T-cell (primary cell): ENCODE measurements around the gene DLEC1. TPM values are rescaled to one million over a fixed set of nuclear protein-coding genes. Genes with fewer than 3 reads are reported as not detected.
"Not testable (repeated sequence)": the region's sequence is repeated elsewhere in the genome, so short reads cannot be mapped to it uniquely, and the experiment has no call there.

Source experiments
- ATAC-seq, 4 experiments: fragments of 200-7000 bp in 3 of 4; fragments of 150-1000 bp in 1 of 4; cut with Tn5 transposase; replicated peaks in 1 of 4; 1 replicate in 3 of 4; 2 replicates in 1 of 4; pipeline ENCODE4 v1.10.0; 2021; ENCODE audit warnings: moderate library complexity in 3 of 4, mild to moderate bottlenecking in 2 of 4, moderate number of reproducible peaks in 1 of 4
- CTCF ChIA-PET, 2 donors: fragments of 300-600 bp; sonication (Branson Sonifier 250); formaldehyde crosslinking; loops; one replicate each; lab custom pipeline; 2022; ENCODE audit warnings: antibody characterized with exemption in 2 of 2; lab: Charles Lee
- POLR2A ChIA-PET, 2 donors: fragments of 300-600 bp; sonication (Branson Sonifier 250); formaldehyde crosslinking; loops; one replicate each; lab custom pipeline; 2022; ENCODE audit warnings: antibody characterized with exemption in 2 of 2; lab: Charles Lee
- DNase-seq, 35 experiments: peaks; one replicate each; pipeline versions ENCODE4 v3.0.0 to v3.0.0-alpha.2; 2013 to 2023
- H3K27ac ChIP-seq: one replicate; pipeline ENCODE4 v1.5.1; 2013; ENCODE audit warnings: low read length
- H3K27me3 ChIP-seq, 2 experiments: replicated peaks in 1 of 2; 1 replicate in 1 of 2; 2 replicates in 1 of 2; pipeline versions ENCODE4 v1.6.1 to v1.7.0; 2013; ENCODE audit warnings: low read length in 1 of 2, mixed read lengths in 1 of 2; ENCODE audit not compliant: control insufficient read depth in 2 of 2, insufficient read depth in 2 of 2; ENCODE audit errors: extremely low read depth in 1 of 2
- H3K36me3 ChIP-seq, 2 donors: 1 replicate in 1 of 2; 2 replicates in 1 of 2; pipeline versions ENCODE4 v1.6.1 to v1.7.0; 2013; ENCODE audit warnings: low read length in 1 of 2; ENCODE audit not compliant: control insufficient read depth in 2 of 2, insufficient read depth in 1 of 2; ENCODE audit errors: extremely low read depth in 1 of 2
- H3K4me1 ChIP-seq, 2 experiments: 1 replicate in 1 of 2; 2 replicates in 1 of 2; pipeline versions ENCODE4 v1.6.1 to v1.7.0; 2013; ENCODE audit warnings: low read length in 2 of 2, mixed read lengths in 1 of 2; ENCODE audit not compliant: insufficient read depth in 2 of 2, control insufficient read depth in 1 of 2; ENCODE audit errors: extremely low read depth in 1 of 2
- H3K4me3 ChIP-seq, 2 donors: 1 replicate in 1 of 2; 2 replicates in 1 of 2; pipeline versions ENCODE4 v1.5.1 to v1.7.0; 2013; ENCODE audit warnings: mild to moderate bottlenecking in 2 of 2, low read length in 1 of 2, moderate library complexity in 1 of 2; ENCODE audit not compliant: control insufficient read depth in 1 of 2; ENCODE audit errors: extremely low read depth in 1 of 2
- H3K9me3 ChIP-seq: 2 replicates; pipeline ENCODE4 v1.7.0; 2013
- H3K27ac Mint-ChIP-seq, 2 donors: one replicate each; pipeline ENCODE4 v1.8.0; 2020 to 2021; ENCODE audit warnings: mild to moderate bottlenecking in 2 of 2, mixed read lengths in 2 of 2
- H3K27me3 Mint-ChIP-seq, 2 donors: one replicate each; pipeline ENCODE4 v1.8.0; 2021 to 2022; ENCODE audit warnings: mixed read lengths in 2 of 2
- H3K36me3 Mint-ChIP-seq: one replicate; pipeline ENCODE4 v1.8.0; 2021; ENCODE audit warnings: mixed read lengths
- H3K4me1 Mint-ChIP-seq, 3 donors: one replicate each; pipeline ENCODE4 v1.8.0; 2020 to 2022; ENCODE audit warnings: mixed read lengths in 3 of 3, mild to moderate bottlenecking in 1 of 3
- H3K4me3 Mint-ChIP-seq, 3 donors: one replicate each; pipeline ENCODE4 v1.8.0; 2020 to 2022; ENCODE audit warnings: mild to moderate bottlenecking in 3 of 3, mixed read lengths in 3 of 3, moderate library complexity in 3 of 3
- H3K9me3 Mint-ChIP-seq, 3 donors: one replicate each; pipeline ENCODE4 v1.8.0; 2020 to 2022; ENCODE audit warnings: mixed read lengths in 3 of 3
- WGBS: methylation state at CpG from one replicate; pipeline ENCODE4 v1.1.5; 2013; ENCODE audit warnings: missing lambda C conversion rate; ENCODE audit not compliant: insufficient coverage; 5-methylcytosine and 5-hydroxymethylcytosine counted together
- total RNA-seq, 35 experiments: library from RNA in 6 of 35; stranded (reverse) in 6 of 35; fragments of 120-200 nt in 1 of 35; gene quantifications; one replicate each; pipeline versions ENCODE4 v1.2.1 to v1.2.4 and lab custom pipeline; 2013 to 2026

The DLEC1 gene
- total RNA-seq, 5 donors from 2014 or later (not counting 1 experiment from before 2014, with no cell fraction given): 4.7 to 21.7 (median 17.8) TPM

- no peaks in the 10 kb centered on the region for H3K4me1 ChIP-seq
- ChIA-PET POLR2A (no interaction called here), CTCF (no interaction called here)
- no peak for DNase-seq
- Mint-ChIP-seq H3K4me1 (peaks cover 0 to 13% (median 3%) of the 10 kb centered on the region in 3 donors), H3K27ac (no peak overlapping the region), H3K36me3 (peaks cover 9% of the 10 kb centered on the region), H3K9me3 (peaks cover 6 to 11% (median 7%) of the 10 kb centered on the region in 3 donors), H3K4me3 (no peak overlapping the region), H3K27me3 (no peaks in the 10 kb centered on the region)
- H3K27ac ChIP-seq: no peak overlapping the region
- no peaks in the 10 kb centered on the region for H3K9me3 ChIP-seq
- no peak overlapping the region for H3K4me3 ChIP-seq
- no CpG with 5 or more reads among the region's 1 CpG for WGBS
- no peaks in the 10 kb centered on the region for H3K27me3 ChIP-seq
- no peaks in the 10 kb centered on the region for H3K36me3 ChIP-seq
- no peak for ATAC-seq
Measured at GRCh38 chr3:38085943-38086324, 46.9 kb downstream of the DLEC1 start.

- ChIA-PET POLR2A (no interaction called here), CTCF (no interaction called here)
- ATAC-seq: no peak
- no peaks in the 10 kb centered on the region for H3K27me3 ChIP-seq
- Mint-ChIP-seq H3K27me3 (no peaks in the 10 kb centered on the region), H3K36me3 (peaks cover 9% of the 10 kb centered on the region), H3K9me3 (peaks cover 6 to 11% (median 7%) of the 10 kb centered on the region in 3 donors), H3K4me1 (peaks cover 0 to 13% (median 3%) of the 10 kb centered on the region in 3 donors), H3K27ac (no peak overlapping the region), H3K4me3 (no peak overlapping the region)
- H3K4me1 ChIP-seq: no peaks in the 10 kb centered on the region
- no peak for DNase-seq
- 100% methylated on average over 1 of the region's 3 CpGs for WGBS
- H3K9me3 ChIP-seq: no peaks in the 10 kb centered on the region
- H3K36me3 ChIP-seq: no peaks in the 10 kb centered on the region
- no peak overlapping the region for H3K27ac ChIP-seq
- no peak overlapping the region for H3K4me3 ChIP-seq
Measured at GRCh38 chr3:38086496-38086895, 47.5 kb downstream of the DLEC1 start.

- CTCF ChIA-PET, H3K9me3 ChIP-seq, DNase-seq, ATAC-seq, H3K27ac Mint-ChIP-seq, H3K4me3 Mint-ChIP-seq, H3K36me3 Mint-ChIP-seq, POLR2A ChIA-PET, H3K4me1 ChIP-seq, H3K27ac ChIP-seq, H3K27me3 ChIP-seq, H3K36me3 ChIP-seq, H3K4me3 ChIP-seq, H3K27me3 Mint-ChIP-seq: not testable (repeated sequence)
- Mint-ChIP-seq H3K4me1 (peaks cover 0 to 13% (median 3%) of the 10 kb centered on the region in 3 donors), H3K9me3 (peaks cover 6 to 11% (median 7%) of the 10 kb centered on the region in 3 donors)
Measured at GRCh38 chr3:38087278-38087677, 48.3 kb downstream of the DLEC1 start.

DNA sequence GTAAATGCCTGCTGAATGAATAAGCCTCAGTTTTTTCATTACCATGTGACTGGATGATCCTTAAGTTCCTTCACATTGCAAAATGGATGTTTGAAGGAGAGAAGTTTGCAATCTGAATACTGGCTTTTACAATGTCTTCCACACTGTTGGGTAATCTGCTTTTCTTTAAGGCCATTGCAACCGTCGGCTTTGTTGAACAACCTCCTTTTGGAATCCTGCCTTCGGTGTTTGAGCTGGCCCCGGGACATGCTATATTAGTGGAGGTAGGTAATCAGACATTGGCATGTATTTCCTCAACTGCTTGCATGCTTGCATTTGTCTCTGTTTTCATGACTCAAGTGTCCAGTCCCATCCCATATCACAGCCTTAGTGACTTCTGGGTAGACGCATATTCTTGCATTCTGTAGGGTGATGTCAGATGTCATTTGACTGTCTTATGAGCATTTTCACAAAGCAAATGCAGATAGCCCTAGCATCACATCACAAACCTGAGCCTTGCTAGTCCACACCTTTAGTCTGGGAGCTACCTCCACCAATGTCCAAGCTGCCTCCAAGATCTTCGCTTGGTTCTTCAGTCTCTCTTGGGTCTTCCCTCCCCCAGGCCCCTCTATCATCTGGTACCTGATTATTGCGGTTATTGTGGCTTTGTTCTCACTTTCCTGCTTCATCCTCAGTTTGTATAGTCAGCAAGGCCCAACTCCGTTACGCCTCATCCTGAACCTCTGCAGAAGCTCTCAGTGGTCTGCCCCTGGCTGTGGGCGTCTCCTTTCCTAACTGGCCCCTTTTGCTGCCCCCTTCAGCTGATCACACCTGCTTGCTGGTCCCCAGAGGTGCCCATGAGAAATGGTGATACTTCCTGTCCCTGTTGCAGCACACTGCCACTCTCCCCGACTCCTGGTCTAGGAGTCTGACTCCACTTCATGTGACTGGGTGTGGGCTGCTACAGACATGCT, 49.4 kb downstream of the DLEC1 start:
- DNase-seq (no peak), ATAC-seq (no peak)
- WGBS: 79% methylated on average over 7 of the region's 11 CpGs
- Histone ChIP-seq H3K36me3 (no peaks in the 10 kb centered on the region), H3K27me3 (no peaks in the 10 kb centered on the region), H3K27ac (no peak overlapping the region), H3K4me3 (no peak overlapping the region), H3K4me1 (no peaks in the 10 kb centered on the region), H3K9me3 (no peaks in the 10 kb centered on the region)
- Mint-ChIP-seq H3K9me3 (peaks cover 6 to 11% (median 7%) of the 10 kb centered on the region in 3 donors), H3K4me1 (peaks cover 0 to 13% (median 3%) of the 10 kb centered on the region in 3 donors), H3K36me3 (peaks cover 9% of the 10 kb centered on the region), H3K27me3 (no peaks in the 10 kb centered on the region), H3K27ac (peak overlapping the region in 1 of 2 donors; percentile 61), H3K4me3 (no peak overlapping the region)
- ChIA-PET CTCF (no interaction called here), POLR2A (interaction anchor here in 1 of 2 donors (0.5 to 0.6 kb wide), 2 partner anchors 379 to 409 kb away, joined by 3 to 4 read pairs; no protein-coding TSS in a partner anchor)

- WGBS: 89% methylated on average over 2 of the region's 2 CpGs
- peaks cover 0 to 9% (median 3%) of the 10 kb centered on the region in 3 donors for H3K4me1 Mint-ChIP-seq
Measured at GRCh38 chr3:38089163-38089562, 50.2 kb downstream of the DLEC1 start.

DNA sequence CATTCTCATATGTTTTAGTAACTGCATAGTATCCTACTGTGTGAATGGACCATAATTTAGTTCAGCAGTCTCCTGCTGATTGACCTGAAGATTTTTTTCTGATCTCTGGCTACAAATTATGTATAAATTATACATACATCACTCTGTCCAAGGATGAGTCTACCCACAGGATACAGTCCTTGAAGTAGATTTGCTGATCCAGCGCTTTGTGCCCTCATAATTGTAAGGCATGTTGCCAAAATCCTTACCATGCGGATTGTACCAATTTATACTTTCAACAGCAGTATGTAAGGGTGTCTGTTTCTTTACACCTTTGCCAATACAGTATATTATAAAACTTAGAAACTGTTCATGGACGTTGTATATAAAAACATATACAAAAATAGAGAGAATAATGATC, 51.4 kb downstream of the DLEC1 start:
- H3K27ac ChIP-seq: no peak overlapping the region
- no peak overlapping the region for H3K4me3 Mint-ChIP-seq
- no peak overlapping the region for H3K4me3 ChIP-seq
- peaks cover 9% of the 10 kb centered on the region for H3K36me3 Mint-ChIP-seq
- no CpG with 5 or more reads among the region's 3 CpGs for WGBS
- no peaks in the 10 kb centered on the region for H3K4me1 ChIP-seq
- H3K4me1 Mint-ChIP-seq: peaks cover 0 to 3% (median 0%) of the 10 kb centered on the region in 3 donors
- H3K9me3 Mint-ChIP-seq: no peaks in the 10 kb centered on the region
- no peaks in the 10 kb centered on the region for H3K9me3 ChIP-seq
- H3K27me3 ChIP-seq: no peaks in the 10 kb centered on the region
- H3K27me3 Mint-ChIP-seq: no peaks in the 10 kb centered on the region
- H3K36me3 ChIP-seq: no peaks in the 10 kb centered on the region
- H3K27ac Mint-ChIP-seq: no peak overlapping the region
- ATAC-seq: no peak
- no peak for DNase-seq
- CTCF ChIA-PET: no interaction called here
- POLR2A ChIA-PET: no interaction called here

More at GRCh38 chr3:38089163-38089562, 50.2 kb downstream of the DLEC1 start:
- ChIA-PET POLR2A (interaction anchor here in 1 of 2 donors (0.6 kb wide), 1 partner anchor 408 kb away, joined by 3 read pairs; no protein-coding TSS in a partner anchor), CTCF (no interaction called here)
- H3K27ac ChIP-seq: no peak overlapping the region
- H3K27me3 ChIP-seq: no peaks in the 10 kb centered on the region
- DNase-seq: no peak
- H3K4me3 ChIP-seq: no peak overlapping the region
- H3K36me3 ChIP-seq: no peaks in the 10 kb centered on the region
- H3K4me1 ChIP-seq: no peaks in the 10 kb centered on the region
- Mint-ChIP-seq H3K27ac (no peak overlapping the region), H3K36me3 (peaks cover 9% of the 10 kb centered on the region), H3K4me3 (no peak overlapping the region), H3K9me3 (peaks cover 3 to 8% (median 4%) of the 10 kb centered on the region in 3 donors), H3K27me3 (no peaks in the 10 kb centered on the region)
- no peak for ATAC-seq
- no peaks in the 10 kb centered on the region for H3K9me3 ChIP-seq
